Dermis blood vessel endothelial cell (primary cell): ENCODE data around the gene AOPEP. TPM values are rescaled to one million over a fixed set of nuclear protein-coding genes. Genes with fewer than 3 reads are reported as not detected.

Experiments
- DNase-seq: peaks from one replicate; pipeline ENCODE4 v3.0.0; 2010
- total RNA-seq: library from RNA; depleted of rRNA; stranded (reverse); fragments of >200 nt; gene quantifications from 2 replicates; pipeline ENCODE4 v1.2.3, GENCODE V29; 2014

The AOPEP gene
- total RNA-seq, 1 donor from 2014 or later = 77.1 TPM

DNA sequence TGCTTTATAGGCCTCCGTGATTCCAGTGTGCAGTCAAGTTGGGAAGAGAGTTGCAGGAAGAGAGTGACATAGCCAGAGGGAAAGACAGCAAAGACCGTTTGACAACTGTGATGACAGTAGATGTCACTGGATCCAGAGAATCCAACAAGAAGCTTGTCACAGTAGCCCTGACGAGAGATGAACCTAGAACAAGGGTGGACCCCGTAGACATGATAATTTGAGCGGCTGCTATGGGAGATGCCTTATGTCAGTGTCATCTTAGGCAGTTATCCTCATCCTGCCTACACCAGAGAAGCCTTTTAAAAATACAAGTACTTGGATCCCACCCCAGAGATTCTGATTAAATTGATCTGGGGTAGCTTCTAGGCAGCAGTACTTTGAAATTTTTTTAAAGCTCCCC, 125.4 kb downstream of the AOPEP start:
- no peak for DNase-seq

DNA sequence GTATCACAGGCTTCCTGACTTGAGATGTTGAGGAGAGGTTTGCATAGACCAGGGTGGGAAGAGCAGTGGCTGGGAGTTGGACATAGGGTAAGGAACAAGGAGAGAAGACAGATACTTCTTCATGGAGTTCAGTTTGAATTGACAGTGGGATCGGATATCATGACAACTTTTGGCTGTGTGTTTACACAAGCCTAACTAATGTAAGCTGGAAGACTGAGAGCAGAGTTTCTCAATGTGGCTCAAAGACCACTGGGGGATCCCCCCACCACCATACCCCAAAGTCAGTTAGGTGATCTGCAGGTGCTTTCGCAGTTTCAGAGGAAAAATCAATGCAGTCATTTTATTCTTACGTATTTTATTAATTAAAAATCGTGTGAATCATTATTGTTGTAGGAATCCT, 125.9 kb downstream of the AOPEP start:
- DNase-seq = no peak

DNA sequence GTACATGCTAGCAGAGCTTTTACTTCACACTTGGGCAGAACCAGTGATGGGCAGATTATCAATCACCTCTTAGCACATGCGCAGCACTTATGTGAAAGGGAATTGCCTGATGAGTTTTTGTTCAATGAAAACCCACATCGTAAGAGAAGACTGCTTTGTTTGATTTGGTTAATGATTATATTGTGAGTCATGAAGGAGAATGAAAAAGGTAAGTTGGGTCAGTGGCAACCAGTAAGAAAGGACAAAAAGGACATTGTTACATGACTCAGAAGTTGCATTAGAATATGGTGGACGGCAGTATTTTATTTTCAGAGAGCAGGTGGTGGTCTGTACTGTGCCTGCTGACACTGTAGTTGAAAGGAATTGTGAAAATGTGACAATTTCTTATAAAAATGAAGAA, 127.4 kb downstream of the AOPEP start:
- DNase-seq = no peak

DNA sequence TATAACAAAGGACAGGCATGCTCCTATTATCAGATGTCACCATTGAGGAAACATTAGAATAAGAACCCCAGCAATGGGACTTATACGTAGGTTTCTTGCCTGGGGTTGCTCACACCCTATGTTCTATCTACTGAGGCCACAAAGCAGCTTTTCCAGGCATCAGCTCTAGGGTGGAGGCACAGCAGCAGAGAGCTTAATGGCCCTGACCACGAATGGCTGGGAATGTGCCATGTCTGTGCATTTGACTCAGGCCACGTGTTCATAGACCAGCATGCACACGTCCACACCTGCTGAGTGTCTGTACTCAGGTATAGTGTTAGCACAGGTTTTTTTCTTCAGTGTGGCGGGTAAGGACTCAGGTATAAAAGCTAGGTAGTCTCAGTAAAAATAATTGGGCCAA, 129.4 kb downstream of the AOPEP start:
- no peak for DNase-seq

DNA sequence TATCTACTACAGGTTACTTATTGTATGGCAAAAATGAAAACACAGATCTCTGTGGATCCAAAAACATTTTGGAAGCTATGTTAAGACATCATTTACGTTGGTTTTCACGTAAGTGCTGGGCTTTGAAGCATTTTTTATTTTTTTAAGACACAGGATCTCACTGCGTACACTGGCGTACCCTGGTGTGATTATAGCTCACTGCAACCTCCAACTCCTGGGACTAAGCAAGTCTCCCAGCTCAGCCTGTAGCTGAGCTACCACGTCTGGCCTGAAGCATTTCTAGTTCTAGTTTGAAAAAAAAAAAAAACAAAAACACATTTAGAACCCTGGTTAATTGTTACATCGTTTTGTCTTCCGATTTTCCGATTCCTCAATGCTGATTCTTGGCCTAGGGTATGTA, 131.3 kb downstream of the AOPEP start:
- DNase-seq = no peak

DNA sequence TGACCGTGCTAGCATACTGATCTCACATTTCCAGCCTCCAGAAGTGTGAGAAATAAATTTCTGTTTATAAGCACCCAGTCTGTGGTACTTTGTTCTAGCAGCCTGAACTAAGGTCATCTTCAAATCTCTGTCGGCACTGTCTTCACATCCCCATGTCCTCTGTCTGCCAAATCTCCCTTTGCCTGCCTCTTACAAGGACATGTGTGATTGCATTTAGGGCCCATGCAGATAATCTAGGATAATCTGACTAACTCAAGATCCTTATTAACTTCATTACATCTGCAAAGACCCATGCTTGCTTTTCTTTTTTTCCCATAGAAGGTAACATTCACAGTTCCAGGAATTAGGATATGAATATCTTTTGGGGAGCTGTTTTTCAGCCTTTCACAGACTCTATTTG, 132.7 kb downstream of the AOPEP start:
- no peak for DNase-seq

DNA sequence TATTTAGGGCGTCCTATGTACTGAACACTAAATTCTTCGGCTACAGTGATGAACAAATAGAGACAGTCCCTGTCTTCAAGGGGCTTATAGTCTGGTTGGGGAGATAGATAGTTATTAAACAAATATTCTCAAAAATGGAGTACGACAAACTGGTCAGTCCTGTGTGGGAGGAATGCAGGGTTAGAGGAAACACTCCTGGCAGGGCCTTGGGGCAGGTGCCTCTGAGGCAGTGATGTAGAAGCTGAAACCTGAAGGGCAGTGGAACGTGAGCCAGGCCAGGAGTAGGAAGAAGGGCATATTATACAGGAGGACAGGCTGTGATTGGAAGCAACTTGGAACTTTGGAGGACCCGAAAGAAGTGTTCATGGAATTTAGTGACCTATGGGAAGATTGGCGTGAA, 133.4 kb downstream of the AOPEP start:
- no peak for DNase-seq

DNA sequence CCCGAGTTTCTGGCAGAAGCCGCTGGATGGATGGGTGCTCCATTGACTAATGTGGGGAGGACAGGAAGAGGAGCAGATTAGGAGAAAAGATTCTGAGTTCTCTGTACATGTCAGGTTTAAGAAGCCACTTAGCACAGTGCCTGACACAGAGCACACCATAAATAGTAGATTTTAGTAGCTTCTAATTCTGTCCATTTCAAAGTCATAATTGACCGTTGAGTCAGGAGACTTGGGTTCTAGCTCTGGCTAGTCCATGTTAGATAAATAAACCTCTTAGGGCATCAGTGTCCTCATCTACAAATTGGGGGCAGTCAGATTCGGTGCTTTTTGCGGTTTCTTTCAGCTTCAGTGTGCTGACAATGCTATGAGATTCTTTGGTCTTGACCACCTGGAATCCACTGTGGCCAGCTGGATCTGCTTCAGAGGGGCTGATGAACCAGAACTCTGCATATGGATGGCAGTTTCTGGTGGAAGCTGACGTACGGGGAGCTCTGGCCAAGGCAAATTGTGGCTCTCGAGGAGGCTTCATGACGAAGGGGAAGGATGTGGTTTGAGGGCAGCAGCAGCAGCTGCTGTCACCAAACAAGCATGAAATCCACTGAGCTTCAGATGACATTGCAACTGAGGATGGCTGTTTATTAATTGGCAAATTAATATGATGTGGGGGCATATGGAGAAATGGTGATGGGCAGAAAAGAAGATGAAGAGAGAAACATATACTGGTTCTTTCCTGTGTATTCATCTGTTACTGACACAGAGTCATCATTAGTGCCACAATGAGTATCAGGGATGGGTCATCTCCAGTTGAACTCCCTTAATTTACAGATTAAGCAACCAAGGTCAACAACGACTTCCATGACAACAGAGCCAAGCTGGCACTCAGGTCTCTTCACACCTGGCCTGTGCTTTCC, 134.4 kb downstream of the AOPEP start:
- DNase-seq = no peak

DNA sequence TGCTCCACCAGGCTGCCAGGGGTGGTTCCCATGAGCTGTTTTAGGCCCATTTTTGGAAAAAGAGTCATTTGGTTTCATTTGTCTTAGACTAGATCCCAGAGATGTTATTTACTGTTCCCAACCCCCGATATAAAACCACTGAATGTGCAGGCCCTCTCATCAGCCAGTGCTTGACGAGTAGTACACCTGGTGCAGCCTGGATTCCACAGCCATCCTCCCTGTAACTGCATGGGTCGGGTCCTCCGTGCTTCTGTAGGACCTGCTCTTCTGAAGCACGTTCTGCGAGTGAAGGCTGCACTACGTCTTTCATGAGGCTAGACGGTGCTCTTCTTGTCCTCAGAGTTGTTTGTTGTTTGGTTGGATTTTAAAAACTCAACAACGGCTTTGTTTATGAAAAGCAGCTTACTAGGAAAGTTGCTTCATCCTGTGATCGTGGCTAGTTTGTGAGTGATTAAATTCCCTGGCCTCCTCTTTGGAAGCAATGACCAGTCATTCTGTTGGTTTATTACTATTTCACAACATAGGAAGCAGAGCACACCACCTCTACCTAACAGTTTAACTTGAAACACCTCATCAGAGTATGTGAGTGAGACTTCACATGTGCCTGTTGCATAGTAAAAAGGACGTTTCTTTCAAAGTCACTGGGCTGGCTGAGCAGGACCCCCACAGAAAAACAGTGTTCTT, 135.2 kb downstream of the AOPEP start:
- no peak for DNase-seq

DNA sequence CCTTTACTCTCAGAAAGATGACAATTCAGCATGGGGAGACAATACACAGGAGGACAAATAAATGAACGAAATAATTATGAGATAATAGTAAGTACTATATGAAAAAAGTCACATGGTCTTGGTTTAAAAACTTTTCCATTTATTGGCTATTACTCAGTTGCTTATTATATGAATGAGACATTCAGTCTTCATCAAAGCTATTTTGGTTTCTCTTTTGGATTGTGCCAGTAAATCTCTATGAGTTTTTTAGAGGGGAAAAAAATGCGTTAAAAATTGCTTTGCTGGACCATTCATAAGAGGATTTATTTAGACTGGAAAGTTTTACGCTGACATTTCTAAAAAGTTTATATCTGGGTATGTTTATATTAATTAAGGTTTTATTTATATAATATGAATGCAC, 137.7 kb downstream of the AOPEP start:
- no peak for DNase-seq

DNA sequence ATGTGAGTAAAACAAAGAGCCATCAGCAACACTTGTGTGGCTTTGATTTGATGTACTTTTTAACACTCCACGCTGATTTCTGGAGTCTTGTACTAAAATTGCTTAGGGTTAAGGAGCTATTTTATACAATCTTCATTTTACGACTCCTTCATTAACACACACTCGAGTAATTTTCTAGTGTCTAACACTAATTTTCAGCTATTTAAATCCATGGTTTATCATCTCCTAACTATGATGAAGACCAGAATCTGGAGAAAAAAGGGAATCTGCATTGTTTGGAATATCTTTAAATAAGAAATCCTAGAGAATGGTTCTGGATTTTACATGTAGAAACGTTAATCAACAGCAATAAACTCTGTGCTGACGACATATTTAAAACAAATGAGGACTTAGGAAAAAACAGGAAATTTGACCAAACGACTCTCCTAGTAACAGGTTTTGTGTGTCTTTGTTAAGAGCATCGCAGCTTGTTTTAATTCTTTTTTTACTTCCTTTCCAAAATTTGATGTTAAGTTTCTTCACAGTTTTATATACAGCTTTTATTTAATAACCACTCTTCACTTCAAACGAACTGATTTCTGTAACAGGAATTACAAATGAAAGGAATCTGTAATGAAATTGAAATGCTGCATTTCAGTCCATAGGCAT, 138.5 kb downstream of the AOPEP start:
- DNase-seq = peak; percentile 67

DNA sequence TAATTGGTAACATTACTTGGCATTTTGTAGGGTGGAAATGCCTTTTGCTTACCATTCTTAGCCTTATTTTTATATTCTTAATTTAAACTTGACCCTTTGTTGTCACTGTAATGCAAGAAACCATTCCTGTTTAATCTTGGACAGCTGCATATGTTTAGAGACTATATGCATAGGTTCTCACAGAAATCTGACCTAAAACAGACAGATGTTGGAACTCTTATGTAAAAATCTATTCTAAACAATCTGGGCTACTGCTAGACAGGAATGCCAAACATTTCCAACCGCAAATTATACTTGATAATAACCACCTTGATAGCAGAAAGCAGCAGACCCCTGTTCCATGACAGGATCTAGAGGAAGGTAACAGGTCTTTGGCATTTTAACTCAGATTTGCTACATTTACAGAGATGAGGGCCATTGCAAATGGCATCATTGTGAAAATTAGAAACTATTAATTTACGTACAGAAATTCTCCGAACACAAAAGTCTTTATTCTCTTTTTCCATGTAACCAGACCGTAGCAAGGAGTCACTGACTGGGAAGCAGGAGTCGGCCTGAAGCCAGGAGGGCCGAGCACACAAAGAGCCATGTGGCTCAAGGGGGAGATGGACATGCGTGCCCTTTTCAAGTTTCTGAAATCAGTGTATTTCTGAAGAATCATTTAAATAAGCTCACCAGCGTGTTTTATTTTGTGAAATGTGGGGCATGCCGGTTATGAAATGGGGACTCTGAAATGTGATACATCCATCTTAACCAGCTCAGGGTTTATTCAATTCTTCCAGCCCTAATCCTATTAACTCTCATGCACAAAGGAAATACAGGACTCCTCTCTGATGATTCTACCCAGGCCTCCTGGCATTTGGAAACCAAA, 139.3 kb downstream of the AOPEP start:
- peak; percentile 27 for DNase-seq

DNA sequence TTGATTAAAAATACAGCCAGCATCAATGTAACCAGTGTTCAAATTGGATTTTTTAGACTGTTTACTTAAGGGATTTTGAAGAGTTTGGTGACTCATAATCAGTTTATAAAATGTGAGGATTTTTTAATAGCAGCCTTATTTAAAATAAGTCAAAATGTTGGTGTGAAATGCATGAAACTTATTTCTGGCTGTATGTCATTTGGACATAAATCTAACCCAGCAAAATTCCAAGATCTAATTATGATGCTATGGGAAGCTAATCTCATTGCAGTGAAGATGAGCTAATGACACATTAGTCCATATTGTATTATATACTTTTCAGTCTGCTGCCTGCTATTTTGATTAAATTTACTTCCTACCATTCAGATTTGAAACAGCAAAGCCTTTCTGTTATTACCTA, 140.3 kb downstream of the AOPEP start:
- DNase-seq = no peak

DNA sequence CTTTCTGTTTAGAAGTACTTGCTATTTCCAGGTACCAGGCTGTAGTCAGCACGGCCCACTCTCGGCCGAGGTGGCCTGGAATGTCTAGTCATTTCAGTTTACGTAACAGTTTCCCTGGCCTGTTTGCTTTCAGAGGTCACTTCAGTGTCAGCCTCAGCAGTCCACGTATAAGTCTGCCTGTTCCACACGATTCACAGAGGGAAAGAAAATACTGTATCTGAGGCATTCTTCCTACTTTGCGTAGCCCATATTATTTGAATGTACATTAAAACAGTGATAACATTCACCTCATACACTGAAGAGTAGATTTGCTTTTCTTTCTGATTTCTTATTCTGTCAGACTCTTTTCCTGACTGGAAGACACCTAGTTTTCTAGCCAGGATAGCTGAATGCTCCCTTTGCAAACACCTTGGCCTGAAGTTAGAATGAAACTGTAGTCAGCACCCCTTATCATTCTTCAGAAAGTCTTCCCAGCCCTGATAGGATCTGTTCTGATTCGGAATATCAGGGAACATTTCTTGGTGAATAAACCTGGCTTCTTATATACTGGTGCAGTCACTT, 140.9 kb downstream of the AOPEP start:
- peak; percentile 91 for DNase-seq

DNA sequence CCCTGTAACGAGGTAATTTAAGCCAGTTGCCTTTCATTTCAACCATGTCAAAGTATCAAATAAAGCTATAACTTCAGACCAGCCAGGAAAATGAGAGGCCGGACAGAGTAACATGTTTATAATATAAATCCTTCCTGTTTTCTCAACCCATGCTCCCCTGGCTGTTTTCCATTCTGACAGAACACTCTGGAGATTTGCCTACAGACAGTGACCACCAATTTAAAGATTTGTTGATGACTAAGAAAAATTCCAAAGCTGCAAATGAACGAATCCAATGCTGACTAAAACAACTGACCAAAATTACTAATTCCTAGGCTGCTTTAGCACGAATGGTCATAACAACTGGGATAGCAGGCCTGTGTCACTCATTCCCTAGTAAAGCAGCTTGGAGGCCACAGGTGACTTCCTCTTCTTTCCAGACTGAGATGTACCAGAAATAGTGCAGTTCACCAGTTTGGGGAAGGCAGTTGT, 141.4 kb downstream of the AOPEP start:
- peak; percentile 71 for DNase-seq

DNA sequence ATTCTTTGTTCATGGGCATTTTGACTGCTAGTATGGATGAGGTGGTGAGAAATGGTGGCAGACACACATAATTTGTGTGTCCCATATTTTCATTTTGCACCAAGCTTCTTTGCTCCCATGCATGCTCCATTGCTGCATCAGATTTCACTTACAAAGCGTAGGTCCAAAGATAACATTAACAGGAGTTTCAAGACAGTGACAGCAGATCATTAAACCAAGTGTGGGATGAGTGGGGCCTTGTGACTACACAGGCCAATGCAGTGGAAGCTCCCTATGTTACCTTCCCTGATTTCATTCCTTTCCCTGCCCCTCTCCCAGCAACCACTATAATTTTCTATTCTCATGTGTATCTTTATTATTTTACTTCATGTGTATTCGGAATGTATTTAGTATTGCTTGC, 142.0 kb downstream of the AOPEP start:
- no peak for DNase-seq

DNA sequence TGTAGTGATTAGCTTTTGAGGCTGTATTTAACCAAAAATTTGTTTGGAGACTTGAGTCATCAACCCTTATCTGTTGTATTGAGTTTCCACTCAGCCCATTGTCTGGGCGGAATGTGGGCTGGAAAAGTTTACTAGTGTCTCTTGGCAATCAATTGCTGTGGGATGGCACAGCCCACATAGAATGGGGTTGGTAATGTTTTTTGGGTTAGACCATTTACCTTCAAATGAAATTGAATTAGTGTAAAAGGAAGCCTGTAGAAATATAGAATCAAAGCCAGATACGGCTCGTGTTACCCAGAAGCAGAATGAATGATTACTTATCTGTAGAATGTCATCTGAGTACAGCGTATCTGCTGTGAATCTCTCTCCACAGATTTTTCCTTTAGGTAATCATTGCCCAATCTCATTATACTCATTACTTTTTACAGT, 142.9 kb downstream of the AOPEP start:
- peak; percentile 48 for DNase-seq

DNA sequence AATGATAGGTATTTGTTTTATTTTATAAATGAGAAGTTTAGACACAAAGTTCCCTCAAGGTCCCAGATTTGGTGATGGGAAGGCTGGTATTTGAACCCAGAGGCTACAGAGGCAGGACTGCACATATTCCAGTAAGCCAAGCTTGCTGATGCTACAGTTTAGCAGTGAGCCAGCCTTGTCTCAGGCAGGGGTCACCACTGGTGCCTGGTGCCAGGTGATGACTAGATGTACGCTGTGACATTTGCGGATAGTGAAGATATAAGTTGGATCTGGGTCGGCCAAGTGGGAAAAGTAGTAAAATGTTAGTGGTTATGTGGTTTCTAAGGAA, 143.9 kb downstream of the AOPEP start:
- DNase-seq = no peak

DNA sequence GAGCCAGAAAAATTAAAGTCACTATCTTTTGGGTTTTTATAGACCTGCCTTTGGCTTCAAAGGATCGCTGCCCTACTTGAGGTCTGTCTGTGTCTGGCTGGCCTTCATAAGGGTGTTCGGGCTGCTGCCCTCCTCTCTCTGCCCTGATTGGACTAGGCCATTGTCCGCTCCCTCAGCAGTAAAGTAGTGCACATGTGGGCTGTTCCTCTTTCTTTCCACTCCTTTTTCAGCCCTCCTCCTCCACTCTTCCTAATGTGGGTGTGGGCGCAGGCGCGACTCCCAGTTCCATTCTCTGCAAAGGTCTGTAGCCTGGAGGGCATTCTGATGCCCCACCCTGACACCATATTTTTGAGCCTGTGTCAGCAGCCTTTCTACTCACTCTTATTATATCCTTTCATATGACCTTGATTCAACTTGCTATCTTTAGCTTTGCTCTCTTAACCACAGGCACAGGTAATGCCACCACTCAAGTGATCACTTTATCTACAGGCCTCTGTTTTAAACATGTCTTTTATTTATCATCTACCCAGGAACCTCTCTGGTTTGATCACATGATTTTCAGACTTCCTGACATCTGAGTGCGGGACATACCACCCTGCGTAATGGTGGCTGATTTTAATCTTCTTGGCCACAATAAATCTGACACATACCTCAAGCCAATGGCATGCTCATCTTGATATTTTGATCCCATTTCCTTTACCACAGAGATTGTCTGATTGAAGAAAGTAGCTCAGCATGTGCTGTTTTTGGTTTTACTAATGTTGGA, 144.5 kb downstream of the AOPEP start:
- no peak for DNase-seq

DNA sequence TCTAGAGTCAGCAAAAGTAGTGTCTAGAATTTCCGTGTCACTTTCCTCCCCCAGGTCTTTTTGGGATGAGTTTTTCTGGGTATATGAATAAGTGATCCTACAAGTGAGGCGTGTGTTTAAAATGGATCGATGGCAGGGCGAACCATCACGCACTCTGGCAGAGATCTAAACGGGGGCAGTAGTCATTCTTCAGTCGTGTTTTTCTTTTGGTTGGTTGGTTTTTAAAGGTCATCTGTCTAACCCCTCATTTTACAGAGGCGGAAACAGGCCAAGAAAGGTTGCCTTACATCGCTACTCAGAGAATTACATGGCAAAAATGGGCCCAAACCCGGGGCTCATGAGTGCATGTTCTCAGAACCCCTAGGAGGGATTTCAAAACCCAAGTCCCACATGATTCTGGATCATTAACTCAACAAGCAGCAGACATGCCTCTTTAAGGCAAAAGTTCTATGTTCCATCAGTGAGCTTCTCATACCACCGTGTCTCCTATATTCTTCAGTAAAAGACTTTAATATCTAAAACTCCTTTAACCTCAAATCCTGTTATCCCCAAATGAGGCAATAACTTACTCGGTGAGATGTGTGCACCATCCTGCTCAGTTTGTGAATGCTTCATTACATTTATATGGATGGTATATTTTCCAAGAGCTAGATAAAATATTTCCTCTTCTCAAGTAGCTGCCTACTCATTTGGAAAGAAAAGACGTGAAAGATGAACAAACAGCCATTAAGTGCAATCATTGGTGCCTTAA, 145.8 kb downstream of the AOPEP start:
- no peak for DNase-seq
